ENCODE data around the gene HFE.

- TF ChIP-seq CTCF (IDR thresholded peaks at IDR 0.05; ENCODE audit: borderline replicate concordance, extremely low read depth, low read length, poor library complexity, severe bottlenecking) (no peak), EZH2 (IDR thresholded peaks at IDR 0.05; ENCODE audit: borderline replicate concordance, low read depth, low read length, severe bottlenecking) (no peak)
Observed at GRCh38 chr6:26131618-26132017, 44.4 kb downstream of the HFE start.

Data from DND-41 (cell line).